ENCODE data around the gene PLCD1. TPM values are rescaled to one million over a fixed set of nuclear protein-coding genes. Genes with fewer than 3 reads are reported as not detected.
"Not testable (repeated sequence)": the region's sequence is repeated elsewhere in the genome, so short reads cannot be mapped to it uniquely, and the experiment has no call there.

Gene PLCD1
- total and polyA plus RNA-seq, 2 of the 8 experiments (the other 6 are each of a cell fraction or from before 2014, with no cell fraction given) = 15.3 to 19.2 TPM

DNA sequence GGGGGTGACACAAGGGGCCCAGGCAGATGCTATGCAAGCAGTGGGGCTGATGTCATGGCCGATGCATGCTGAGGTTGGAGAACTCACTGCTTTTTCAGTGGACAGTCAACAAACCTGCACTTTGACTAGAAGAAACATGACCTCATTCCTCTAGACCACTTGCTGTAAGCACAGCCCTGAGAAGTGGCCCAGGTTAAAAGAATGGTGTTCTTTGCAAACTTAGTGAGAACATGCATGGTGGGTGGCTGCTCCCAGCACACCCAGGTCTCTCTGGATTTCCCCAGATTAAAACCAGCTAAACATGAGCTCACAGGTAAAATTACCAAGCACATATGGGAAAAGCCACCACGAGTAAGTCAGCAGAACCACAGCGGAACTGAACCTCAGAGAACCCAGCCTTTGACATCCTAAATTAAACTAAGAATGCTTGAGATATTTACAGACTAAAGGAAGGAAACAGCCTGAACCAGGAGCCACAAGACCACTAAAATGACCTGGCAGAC, 25.1 kb upstream of the PLCD1 start (continued):
- no peak for TF ChIP-seq SUZ12 (IDR thresholded peaks at IDR 0.05; ENCODE audit: low read length)
- TF ChIP-seq TEAD4 (IDR thresholded peaks at IDR 0.05; ENCODE audit: low read depth, low read length) = no peak
- no peak for TF ChIP-seq BRCA1 (IDR thresholded peaks at IDR 0.05; ENCODE audit: low read depth, low read length)

DNA sequence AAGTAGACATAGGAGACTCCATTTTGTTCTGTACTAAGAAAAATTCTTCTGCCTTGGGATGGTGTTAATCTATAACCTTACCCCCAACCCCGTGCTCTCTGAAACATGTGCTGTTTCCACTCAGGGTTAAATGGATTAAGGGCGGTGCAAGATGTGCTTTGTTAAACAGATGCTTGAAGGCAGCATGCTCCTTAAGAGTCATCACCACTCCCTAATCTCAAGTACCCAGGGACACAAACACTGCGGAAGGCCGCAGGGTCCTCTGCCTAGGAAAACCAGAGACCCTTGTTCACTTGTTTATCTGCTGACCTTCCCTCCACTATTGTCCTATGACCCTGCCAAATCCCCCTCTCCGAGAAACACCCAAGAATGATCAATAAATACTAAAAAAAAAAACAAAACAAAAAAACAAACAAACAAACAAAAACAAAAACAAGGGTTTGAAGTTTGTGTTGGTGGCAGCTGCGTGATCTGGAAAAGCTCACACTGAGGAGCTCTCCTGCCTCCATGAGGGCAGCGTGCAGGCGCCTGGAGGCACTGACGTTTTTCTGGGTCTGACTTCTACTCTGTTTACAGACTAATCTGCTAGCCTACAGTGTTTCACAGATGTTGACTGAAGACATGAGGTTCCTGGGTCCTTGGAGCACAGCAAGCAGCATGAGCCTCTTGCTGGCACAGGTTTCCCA, 24.5 kb upstream of the PLCD1 start:
- H2AK5ac ChIP-seq (ENCODE audit: low read depth, low read length); CTCF ChIA-PET (ENCODE audit: partially characterized antibody): not testable (repeated sequence)

More for the DNA sequence above, 24.5 kb upstream of the PLCD1 start:
- H3K4me2 ChIP-seq (ENCODE audit: insufficient read depth in 1 of 2, low read depth in 2 of 2, low read length in 2 of 2); H2BK5ac ChIP-seq (ENCODE audit: low read depth, low read length); H4K20me1 ChIP-seq (replicated peaks in 1 of 2; ENCODE audit: control insufficient read depth in 1 of 2, insufficient read depth in 2 of 2, low read length in 2 of 2); H2BK120ac ChIP-seq (replicated peaks; ENCODE audit: low read depth, low read length); H3K56ac ChIP-seq (replicated peaks; ENCODE audit: insufficient read length, low read depth, low read length); H3K4ac ChIP-seq (replicated peaks; ENCODE audit: insufficient read length, low read depth, low read length); DNase-seq (ENCODE audit: low read depth in 1 of 2, low spot score in 2 of 2); H3K4me1 ChIP-seq (replicated peaks in 1 of 4; ENCODE audit: control insufficient read depth in 3 of 4, insufficient read depth in 4 of 4, low read length in 3 of 4); H3K4me3 ChIP-seq (ENCODE audit: extremely low read depth in 1 of 4, insufficient read depth in 2 of 4, low read depth in 3 of 4, low read length in 4 of 4); H3K23me2 ChIP-seq (ENCODE audit: low read depth, low read length); H3K79me1 ChIP-seq (ENCODE audit: low read depth, low read length); H4K91ac ChIP-seq (replicated peaks; ENCODE audit: insufficient read length, low read length); H3K23ac ChIP-seq (ENCODE audit: insufficient read length); H4K8ac ChIP-seq (ENCODE audit: extremely low read depth, insufficient read depth, low read length); H3K9ac ChIP-seq (replicated peaks in 1 of 4; ENCODE audit: extremely low read depth in 1 of 4, low read depth in 3 of 4, low read length in 3 of 4); H3K14ac ChIP-seq (ENCODE audit: insufficient read length); H2BK20ac ChIP-seq (ENCODE audit: low read length); H3K79me2 ChIP-seq (ENCODE audit: control insufficient read depth in 1 of 2, insufficient read depth in 2 of 2, low read length in 2 of 2); H4K5ac ChIP-seq (ENCODE audit: insufficient read length, low read depth, low read length); H3K18ac ChIP-seq (ENCODE audit: extremely low read depth, low read length); H2BK12ac ChIP-seq (ENCODE audit: low read depth, low read length); H2BK15ac ChIP-seq (ENCODE audit: low read length); H3K27ac ChIP-seq (ENCODE audit: low read depth, low read length); H3K36me3 ChIP-seq (ENCODE audit: control insufficient read depth in 2 of 4, insufficient read depth in 4 of 4, low read length in 3 of 4); POLR2A ChIA-PET (ENCODE audit: partially characterized antibody); H3K27me3 ChIP-seq (replicated peaks in 1 of 4; ENCODE audit: control insufficient read depth in 3 of 4, extremely low read depth in 1 of 4, insufficient read depth in 3 of 4, low read length in 3 of 4); FAIRE-seq; H2AFZ ChIP-seq (ENCODE audit: low read length): not testable (repeated sequence)
- WGBS, 2 experiments (ENCODE audit: extremely low coverage in 1 of 2, insufficient coverage in 1 of 2, insufficient read length in 1 of 2, insufficient replicate concordance in 2 of 2, low coverage in 1 of 2, low lambda C conversion rate in 2 of 2, missing lambda C conversion rate in 1 of 2) = 80% methylated on average over 6 of the region's 9 CpGs; no CpG with 5 or more reads in 1 of the 2 experiments
- H3K9me3 ChIP-seq (ENCODE audit: insufficient read depth in 2 of 2, low read depth in 1 of 2, low read length in 1 of 2) = peaks cover 8 to 18% of the 10 kb centered on the region in 2 experiments; a peak in 3 of 4 replicates
